Mesenchymal stem cell (in vitro differentiated cells and primary cell): ENCODE measurements around the gene ATP5F1D.

ENCODE experiments used
- DNase-seq: peaks from one replicate; pipeline ENCODE4 v3.0.0-alpha.2; 2013
- H2AFZ ChIP-seq: one replicate; pipeline ENCODE4 v1.6.1; 2013; ENCODE audit warnings: low read depth, mild to moderate bottlenecking, control low read depth, inconsistent platforms, low read length, moderate library complexity
- H2AK5ac ChIP-seq: 2 replicates; pipeline ENCODE4 v1.6.1; 2013; ENCODE audit warnings: low read length, moderate library complexity, mild to moderate bottlenecking, inconsistent platforms; ENCODE audit not compliant: severe bottlenecking
- H2BK120ac ChIP-seq: one replicate; pipeline ENCODE4 v1.6.1; 2013; ENCODE audit warnings: low read depth, mild to moderate bottlenecking, inconsistent platforms, low read length, moderate library complexity
- H2BK12ac ChIP-seq, 2 experiments: one replicate each; pipeline ENCODE4 v1.6.1; 2013; ENCODE audit warnings: inconsistent platforms in 2 of 2, low read length in 2 of 2, mild to moderate bottlenecking in 2 of 2, moderate library complexity in 2 of 2, control low read depth in 1 of 2
- H2BK15ac ChIP-seq: one replicate; pipeline ENCODE4 v1.6.1; 2013; ENCODE audit warnings: mild to moderate bottlenecking, low read depth, inconsistent platforms; ENCODE audit not compliant: poor library complexity, severe bottlenecking
- H2BK5ac ChIP-seq: 2 replicates; pipeline ENCODE4 v1.6.1; 2013; ENCODE audit warnings: low read depth, mild to moderate bottlenecking, low read length, control low read depth, inconsistent platforms; ENCODE audit not compliant: poor library complexity, severe bottlenecking
- H3K14ac ChIP-seq, 2 experiments: one replicate each; pipeline ENCODE4 v1.6.1; 2013; ENCODE audit warnings: inconsistent platforms in 2 of 2, low read length in 2 of 2, control low read depth in 1 of 2, mild to moderate bottlenecking in 1 of 2, moderate library complexity in 1 of 2
- H3K18ac ChIP-seq, 2 experiments: one replicate each; pipeline ENCODE4 v1.6.1; 2013; ENCODE audit warnings: inconsistent platforms in 2 of 2, low read length in 2 of 2, control low read depth in 1 of 2, low read depth in 1 of 2, mild to moderate bottlenecking in 1 of 2
- H3K23ac ChIP-seq, 2 experiments: one replicate each; pipeline ENCODE4 v1.6.1; 2013; ENCODE audit warnings: inconsistent platforms in 2 of 2, low read length in 2 of 2, mild to moderate bottlenecking in 2 of 2, moderate library complexity in 2 of 2, control low read depth in 1 of 2
- H3K27ac ChIP-seq: 2 replicates; pipeline ENCODE4 v1.5.1; 2013; ENCODE audit warnings: mild to moderate bottlenecking, moderate library complexity, low read length, control low read depth, inconsistent platforms; ENCODE audit not compliant: poor library complexity, severe bottlenecking
- H3K27me3 ChIP-seq, 2 experiments: 2 replicates each; pipeline versions ENCODE4 v1.6.1 to v1.7.0; 2013; ENCODE audit warnings: low read length in 2 of 2, mild to moderate bottlenecking in 2 of 2, moderate library complexity in 2 of 2, control low read depth in 1 of 2, inconsistent platforms in 1 of 2; ENCODE audit not compliant: control insufficient read depth in 1 of 2, insufficient read depth in 1 of 2
- H3K36me3 ChIP-seq, 2 experiments: 2 replicates each; pipeline versions ENCODE4 v1.6.1 to v1.7.0; 2013; ENCODE audit warnings: low read length in 2 of 2, control low read depth in 1 of 2, inconsistent platforms in 1 of 2, low read depth in 1 of 2, mild to moderate bottlenecking in 1 of 2; ENCODE audit not compliant: insufficient read depth in 2 of 2, control insufficient read depth in 1 of 2
- H3K4ac ChIP-seq, 2 experiments: one replicate each; pipeline ENCODE4 v1.6.1; 2013; ENCODE audit warnings: inconsistent platforms in 2 of 2, low read length in 2 of 2, mild to moderate bottlenecking in 2 of 2, moderate library complexity in 2 of 2, control low read depth in 1 of 2, low read depth in 1 of 2
- H3K4me1 ChIP-seq: 2 replicates; pipeline ENCODE4 v1.6.1; 2013; ENCODE audit warnings: low read depth, low read length, control low read depth; ENCODE audit not compliant: control insufficient read depth, insufficient read depth
- H3K4me2 ChIP-seq: 2 replicates; pipeline ENCODE4 v1.6.1; 2013; ENCODE audit warnings: low read length, mild to moderate bottlenecking, inconsistent platforms; ENCODE audit not compliant: poor library complexity, severe bottlenecking
- H3K4me3 ChIP-seq, 2 experiments: 2 replicates each; pipeline versions ENCODE4 v1.5.1 to v1.7.0; 2013; ENCODE audit warnings: low read length in 2 of 2, mild to moderate bottlenecking in 2 of 2, control low read depth in 1 of 2, low read depth in 1 of 2; ENCODE audit not compliant: insufficient read depth in 1 of 2
- H3K79me1 ChIP-seq: replicated peaks from 2 replicates; pipeline ENCODE4 v1.6.1; 2013; ENCODE audit warnings: mild to moderate bottlenecking, control low read depth, low read length, inconsistent platforms; ENCODE audit not compliant: poor library complexity, severe bottlenecking
- H3K9ac ChIP-seq: 2 replicates; pipeline ENCODE4 v1.7.0; 2013; ENCODE audit warnings: mild to moderate bottlenecking, low read length, moderate library complexity
- H3K9me3 ChIP-seq: 2 replicates; pipeline ENCODE4 v1.7.0; 2013; ENCODE audit warnings: mild to moderate bottlenecking, low read length; ENCODE audit not compliant: control insufficient read depth
- H4K8ac ChIP-seq: one replicate; pipeline ENCODE4 v1.6.1; 2013; ENCODE audit warnings: inconsistent platforms, mild to moderate bottlenecking, low read length, moderate library complexity
- H4K91ac ChIP-seq: one replicate; pipeline ENCODE4 v1.6.1; 2013; ENCODE audit warnings: mild to moderate bottlenecking, low read length, inconsistent platforms
- WGBS: methylation state at CpG from one replicate; pipeline ENCODE4 v1.1.7; 2013; ENCODE audit warnings: mixed read lengths; 5-methylcytosine and 5-hydroxymethylcytosine counted together

Gene ATP5F1D

GRCh38 chr19:1220976-1221903 lies 20.3 kb upstream of the ATP5F1D start:
- Histone ChIP-seq H3K27me3 (no peaks in the 10 kb centered on the region), H3K4ac (peak overlapping the region in 1 of 2 experiments; percentile 59)

GRCh38 chr19:1221904-1222255 lies 19.7 kb upstream of the ATP5F1D start:
- H3K9me3 ChIP-seq: no peaks in the 10 kb centered on the region
- no peak overlapping the region for H3K4me3 ChIP-seq
- no peaks in the 10 kb centered on the region for H3K27me3 ChIP-seq
- H2AFZ ChIP-seq: no peak overlapping the region
- H3K9ac ChIP-seq: peak overlapping the region; percentile 36
- H4K91ac ChIP-seq: no peak overlapping the region
- no peak overlapping the region for H3K18ac ChIP-seq
- no peak overlapping the region for H2BK15ac ChIP-seq
- peaks cover 29 to 88% of the 10 kb centered on the region in 2 experiments for H3K36me3 ChIP-seq
- WGBS: 94% methylated on average over 22 of the region's 22 CpGs
- no peak overlapping the region for H2BK5ac ChIP-seq
- no peak overlapping the region for H3K14ac ChIP-seq
- H3K4me2 ChIP-seq: no peak overlapping the region
- H2AK5ac ChIP-seq: peak overlapping the region; percentile 21
- no peak for DNase-seq
- H3K23ac ChIP-seq: no peak overlapping the region
- no peak overlapping the region for H2BK12ac ChIP-seq
- no peak overlapping the region for H3K4ac ChIP-seq
- H3K79me1 ChIP-seq: peaks cover 44% of the 10 kb centered on the region
- no peak overlapping the region for H2BK120ac ChIP-seq
- H3K27ac ChIP-seq: no peak overlapping the region
- H4K8ac ChIP-seq: no peak overlapping the region
- H3K4me1 ChIP-seq: peaks cover 45% of the 10 kb centered on the region

More at GRCh38 chr19:1220976-1221903, 20.3 kb upstream of the ATP5F1D start:
- no peak overlapping the region for H2BK120ac ChIP-seq
- no peak overlapping the region for H3K18ac ChIP-seq
- H3K9ac ChIP-seq: peak overlapping the region; percentile 36
- no peak overlapping the region for H3K27ac ChIP-seq
- peaks cover 47% of the 10 kb centered on the region for H3K4me1 ChIP-seq
- no peak overlapping the region for H2BK15ac ChIP-seq
- H3K23ac ChIP-seq: no peak overlapping the region
- H3K14ac ChIP-seq: no peak overlapping the region
- no peak overlapping the region for H4K8ac ChIP-seq
- peak; percentile 72 for DNase-seq
- H3K36me3 ChIP-seq: peaks cover 29 to 84% of the 10 kb centered on the region in 2 experiments
- WGBS: 83% methylated on average over 37 of the region's 38 CpGs
- H3K4me2 ChIP-seq: no peak overlapping the region
- H4K91ac ChIP-seq: peak overlapping the region; percentile 58
- no peak overlapping the region for H2BK5ac ChIP-seq
- H2AFZ ChIP-seq: no peak overlapping the region
- H2BK12ac ChIP-seq: no peak overlapping the region
- H3K9me3 ChIP-seq: no peaks in the 10 kb centered on the region
- H3K4me3 ChIP-seq: no peak overlapping the region
- peaks cover 44% of the 10 kb centered on the region for H3K79me1 ChIP-seq
- H2AK5ac ChIP-seq: peak overlapping the region; percentile 21

DNA sequence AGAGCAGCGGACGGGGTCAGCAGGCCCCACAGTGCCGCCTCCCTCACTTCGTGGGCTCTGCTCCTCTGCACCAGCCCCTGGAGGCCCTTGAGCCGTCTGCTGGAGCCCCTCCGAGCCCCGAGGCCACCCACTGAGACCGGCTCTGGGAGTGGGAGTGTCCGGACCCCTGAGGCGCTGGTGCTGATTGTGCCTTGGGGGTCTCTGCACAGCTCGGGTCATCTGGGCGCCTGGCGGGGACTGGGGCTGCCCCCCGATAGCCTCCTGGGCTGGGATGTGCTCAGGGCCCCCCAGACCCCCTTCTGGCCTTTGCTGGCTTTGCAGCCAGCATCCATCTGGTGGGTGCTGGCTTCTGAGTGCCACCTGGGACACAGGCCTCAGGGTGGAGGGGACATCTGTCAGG lies 19.2 kb upstream of the ATP5F1D start:
- H3K9me3 ChIP-seq: no peaks in the 10 kb centered on the region
- no peak overlapping the region for H2BK120ac ChIP-seq
- H2BK5ac ChIP-seq: no peak overlapping the region
- H2AFZ ChIP-seq: no peak overlapping the region
- no peak overlapping the region for H3K18ac ChIP-seq
- no peak overlapping the region for H4K8ac ChIP-seq
- no peak overlapping the region for H3K4me3 ChIP-seq
- H3K14ac ChIP-seq: no peak overlapping the region
- H3K27me3 ChIP-seq: no peaks in the 10 kb centered on the region
- no peak overlapping the region for H2AK5ac ChIP-seq
- H3K4ac ChIP-seq: no peak overlapping the region
- no peak overlapping the region for H2BK12ac ChIP-seq
- H3K4me1 ChIP-seq: peaks cover 42% of the 10 kb centered on the region
- no peak for DNase-seq
- no peak overlapping the region for H3K4me2 ChIP-seq
- H2BK15ac ChIP-seq: no peak overlapping the region
- WGBS: 93% methylated on average over 14 of the region's 14 CpGs
- H4K91ac ChIP-seq: no peak overlapping the region
- H3K79me1 ChIP-seq: peaks cover 44% of the 10 kb centered on the region
- no peak overlapping the region for H3K27ac ChIP-seq
- peaks cover 29 to 90% of the 10 kb centered on the region in 2 experiments for H3K36me3 ChIP-seq
- no peak overlapping the region for H3K9ac ChIP-seq
- no peak overlapping the region for H3K23ac ChIP-seq

DNA sequence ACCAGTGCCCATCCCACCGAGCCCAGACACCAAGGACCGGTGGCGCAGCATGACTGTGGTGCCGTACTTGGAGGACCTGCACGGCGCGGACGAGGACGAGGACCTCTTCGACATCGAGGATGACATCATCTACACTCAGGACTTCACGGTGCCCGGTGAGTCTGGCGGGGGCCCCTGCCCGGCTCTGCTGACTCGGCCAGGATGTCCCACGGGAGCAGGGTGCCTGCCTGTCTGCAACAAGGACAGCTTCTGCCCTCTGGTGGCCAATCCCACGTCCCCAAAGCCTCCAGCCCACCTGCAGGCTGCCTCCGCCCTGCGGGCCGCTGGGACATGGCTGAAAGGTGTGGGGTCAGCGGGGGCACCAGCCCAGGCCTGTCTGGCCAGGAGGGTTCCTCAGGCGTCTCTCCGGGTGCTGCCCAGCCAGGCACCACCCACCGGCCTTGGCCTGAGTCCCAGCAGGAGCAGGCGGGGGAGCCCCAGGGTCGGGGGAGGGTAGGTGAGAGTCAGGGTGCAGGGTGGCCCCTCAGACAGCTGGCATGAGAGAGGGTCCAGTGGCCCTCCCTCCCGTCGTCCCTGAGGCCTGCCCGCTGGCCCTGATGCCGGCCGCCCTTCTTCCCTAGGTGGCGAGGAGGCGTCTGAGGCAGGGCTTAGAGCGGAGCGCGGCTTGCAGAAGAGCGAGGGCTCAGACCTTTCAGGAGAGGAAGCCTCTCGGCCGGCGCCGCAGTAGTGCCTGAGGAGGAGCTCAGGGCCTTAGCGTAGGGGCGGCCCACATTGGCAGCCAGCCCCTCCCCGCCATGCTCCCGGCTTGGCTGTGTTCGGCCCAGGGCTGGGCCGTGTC lies 18.3 kb upstream of the ATP5F1D start:
- H2BK120ac ChIP-seq: no peak overlapping the region
- H3K4me2 ChIP-seq: no peak overlapping the region
- 87% methylated on average over 48 of the region's 48 CpGs for WGBS
- peaks cover 45% of the 10 kb centered on the region for H3K79me1 ChIP-seq
- no peak overlapping the region for H2BK5ac ChIP-seq
- H3K4me3 ChIP-seq: no peak overlapping the region
- H3K4ac ChIP-seq: no peak overlapping the region
- no peak overlapping the region for H3K9ac ChIP-seq
- H3K27me3 ChIP-seq: no peaks in the 10 kb centered on the region
- no peak overlapping the region for H3K23ac ChIP-seq
- H2BK15ac ChIP-seq: no peak overlapping the region
- no peak overlapping the region for H2AK5ac ChIP-seq
- no peak overlapping the region for H3K14ac ChIP-seq
- H3K18ac ChIP-seq: peak overlapping the region in 1 of 2 experiments; percentile 49
- peak overlapping the region; percentile 31 for H4K91ac ChIP-seq
- DNase-seq: no peak
- no peak overlapping the region for H4K8ac ChIP-seq
- H3K27ac ChIP-seq: no peak overlapping the region
- peaks cover 29 to 92% of the 10 kb centered on the region in 2 experiments for H3K36me3 ChIP-seq
- H3K4me1 ChIP-seq: peaks cover 40% of the 10 kb centered on the region
- H3K9me3 ChIP-seq: no peaks in the 10 kb centered on the region
- H2AFZ ChIP-seq: no peak overlapping the region
- no peak overlapping the region for H2BK12ac ChIP-seq
